H1 (cell line): ENCODE data around the gene BABAM2. TPM values are rescaled to one million over a fixed set of nuclear protein-coding genes. Genes with fewer than 3 reads are reported as not detected.

Experiments
- CTCF ChIA-PET: fragments of 300-600 bp; sonication (Branson Sonifier 250); formaldehyde crosslinking; loops from one replicate; lab custom pipeline; 2021; ENCODE audit not compliant: partially characterized antibody; lab: Charles Lee
- POLR2A ChIA-PET: fragments of 300-600 bp; sonication (Branson Sonifier 250); formaldehyde crosslinking; loops from one replicate; lab custom pipeline; 2021; ENCODE audit warnings: inconsistent platforms; ENCODE audit not compliant: partially characterized antibody; lab: Charles Lee
- DNase-seq, 2 experiments: peaks; one replicate each; pipeline versions ENCODE4 v3.0.0 to v3.0.0-alpha.2; 2010 to 2022; ENCODE audit warnings: low spot score in 2 of 2, low read depth in 1 of 2, mixed read lengths in 1 of 2
- FAIRE-seq: peaks from 2 replicates; lab custom pipeline; 2011; peaks lifted over from hg19 to GRCh38; lab: Jason Lieb, UNC
- H2AFZ ChIP-seq: 2 replicates; pipeline ENCODE4 v1.8.1; 2012; ENCODE audit warnings: low read length, inconsistent platforms
- H2AK5ac ChIP-seq: 2 replicates; pipeline ENCODE4 v1.6.1; 2013; ENCODE audit warnings: low read depth, low read length
- H2BK120ac ChIP-seq: replicated peaks from 2 replicates; pipeline ENCODE3; 2013; ENCODE audit warnings: low read depth, low read length, inconsistent platforms
- H2BK12ac ChIP-seq: 2 replicates; pipeline ENCODE4 v1.6.1; 2013; ENCODE audit warnings: low read depth, low read length
- H2BK15ac ChIP-seq: 2 replicates; pipeline ENCODE4 v1.6.1; 2013; ENCODE audit warnings: low read length
- H2BK20ac ChIP-seq: 2 replicates; pipeline ENCODE4 v1.6.1; 2013; ENCODE audit warnings: low read length
- H2BK5ac ChIP-seq: 2 replicates; pipeline ENCODE4 v1.6.1; 2013; ENCODE audit warnings: low read depth, low read length
- H3K14ac ChIP-seq: 2 replicates; pipeline ENCODE4 v1.6.1; 2013; ENCODE audit warnings: inconsistent platforms; ENCODE audit not compliant: insufficient read length
- H3K18ac ChIP-seq: 2 replicates; pipeline ENCODE4 v1.6.1; 2013; ENCODE audit warnings: low read length; ENCODE audit errors: extremely low read depth
- H3K23ac ChIP-seq: 2 replicates; pipeline ENCODE4 v1.6.1; 2013; ENCODE audit warnings: inconsistent platforms; ENCODE audit not compliant: insufficient read length
- H3K23me2 ChIP-seq: 2 replicates; pipeline ENCODE4 v1.6.1; 2013; ENCODE audit warnings: low read depth, low read length
- H3K27ac ChIP-seq: 2 replicates; pipeline ENCODE4 v1.6.1; 2011; ENCODE audit warnings: low read depth, low read length, inconsistent platforms
- H3K27me3 ChIP-seq, 4 experiments: replicated peaks in 1 of 4; 1 replicate in 1 of 4; 2 replicates in 3 of 4; pipeline versions ENCODE4 v1.6.1 to v1.8.1; 2011 to 2013; ENCODE audit warnings: low read length in 3 of 4, mild to moderate bottlenecking in 3 of 4, inconsistent platforms in 2 of 4, mixed read lengths in 2 of 4, moderate library complexity in 1 of 4; ENCODE audit not compliant: control insufficient read depth in 3 of 4, insufficient read depth in 3 of 4; ENCODE audit errors: extremely low read depth in 1 of 4
- H3K36me3 ChIP-seq, 4 experiments: 2 replicates each; pipeline versions ENCODE4 v1.6.1 to v1.8.1; 2011 to 2013; ENCODE audit warnings: mild to moderate bottlenecking in 4 of 4, low read length in 3 of 4, moderate library complexity in 2 of 4, control low read depth in 1 of 4, inconsistent platforms in 1 of 4; ENCODE audit not compliant: insufficient read depth in 4 of 4, control insufficient read depth in 2 of 4
- H3K4ac ChIP-seq: replicated peaks from 2 replicates; pipeline ENCODE3; 2013; ENCODE audit warnings: low read length, low read depth, mixed read lengths, inconsistent platforms; ENCODE audit not compliant: insufficient read length
- H3K4me1 ChIP-seq, 4 experiments: replicated peaks in 1 of 4; 1 replicate in 1 of 4; 2 replicates in 3 of 4; pipeline versions ENCODE4 v1.6.1 to v1.8.1; 2011 to 2013; ENCODE audit warnings: low read length in 3 of 4, inconsistent platforms in 2 of 4, mixed read lengths in 1 of 4; ENCODE audit not compliant: insufficient read depth in 4 of 4, control insufficient read depth in 3 of 4
- H3K4me2 ChIP-seq, 2 experiments: 2 replicates each; pipeline versions ENCODE4 v1.6.1 to v1.8.1; 2011 to 2013; ENCODE audit warnings: low read depth in 2 of 2, low read length in 2 of 2, control low read depth in 1 of 2, inconsistent platforms in 1 of 2, mild to moderate bottlenecking in 1 of 2; ENCODE audit not compliant: insufficient read depth in 1 of 2
- H3K4me3 ChIP-seq, 4 experiments: fragments of 200-600, 300-600 bp in 1 of 4; sonication (generic), shearing (Covaris generic), sonication (Bioruptor Twin) in 1 of 4; 2 replicates each; pipeline versions ENCODE4 v1.5.1 to v1.8.1; 2011 to 2016; ENCODE audit warnings: low read length in 4 of 4, low read depth in 3 of 4, control low read depth in 2 of 4, inconsistent platforms in 2 of 4, mild to moderate bottlenecking in 2 of 4, mixed read lengths in 1 of 4, moderate library complexity in 1 of 4; ENCODE audit not compliant: insufficient read depth in 2 of 4; ENCODE audit errors: extremely low read depth in 1 of 4
- H3K56ac ChIP-seq: replicated peaks from 2 replicates; pipeline ENCODE3; 2013; ENCODE audit warnings: low read depth, mild to moderate bottlenecking, mixed read lengths, low read length, inconsistent platforms; ENCODE audit not compliant: insufficient read length
- H3K79me1 ChIP-seq: 2 replicates; pipeline ENCODE4 v1.6.1; 2013; ENCODE audit warnings: low read depth, low read length, control low read depth
- H3K79me2 ChIP-seq, 2 experiments: 2 replicates each; pipeline versions ENCODE4 v1.6.1 to v1.8.1; 2012 to 2013; ENCODE audit warnings: low read length in 2 of 2, mild to moderate bottlenecking in 2 of 2, inconsistent platforms in 1 of 2; ENCODE audit not compliant: insufficient read depth in 2 of 2, control insufficient read depth in 1 of 2
- H3K9ac ChIP-seq, 4 experiments: replicated peaks in 1 of 4; 1 replicate in 1 of 4; 2 replicates in 3 of 4; pipeline versions ENCODE4 v1.6.1 to v1.8.1; 2011 to 2013; ENCODE audit warnings: low read depth in 3 of 4, low read length in 3 of 4, control low read depth in 2 of 4, mild to moderate bottlenecking in 2 of 4, moderate library complexity in 2 of 4, inconsistent platforms in 1 of 4; ENCODE audit errors: extremely low read depth in 1 of 4
- H3K9me3 ChIP-seq, 2 experiments: 2 replicates each; pipeline versions ENCODE4 v1.6.1 to v1.8.1; 2012 to 2013; ENCODE audit warnings: mild to moderate bottlenecking in 2 of 2, moderate library complexity in 2 of 2, control low read depth in 1 of 2, inconsistent platforms in 1 of 2, low read depth in 1 of 2, low read length in 1 of 2, mixed read lengths in 1 of 2; ENCODE audit not compliant: insufficient read depth in 2 of 2
- H4K20me1 ChIP-seq, 2 experiments: replicated peaks in 1 of 2; 2 replicates each; pipeline versions ENCODE3 to v1.8.1; 2011 to 2013; ENCODE audit warnings: inconsistent platforms in 2 of 2, low read length in 2 of 2, mild to moderate bottlenecking in 1 of 2; ENCODE audit not compliant: insufficient read depth in 2 of 2, control insufficient read depth in 1 of 2
- H4K5ac ChIP-seq: 2 replicates; pipeline ENCODE4 v1.6.1; 2013; ENCODE audit warnings: low read length, low read depth, mixed read lengths, inconsistent platforms; ENCODE audit not compliant: insufficient read length
- H4K8ac ChIP-seq: 2 replicates; pipeline ENCODE4 v1.8.0; 2013; ENCODE audit warnings: mild to moderate bottlenecking, moderate library complexity, low read length, inconsistent platforms; ENCODE audit not compliant: insufficient read depth; ENCODE audit errors: extremely low read depth
- H4K91ac ChIP-seq: replicated peaks from 2 replicates; pipeline ENCODE3; 2013; ENCODE audit warnings: low read length, mixed read lengths, inconsistent platforms; ENCODE audit not compliant: insufficient read length
- ATF3 ChIP-seq: IDR thresholded peaks from 2 replicates; pipeline ENCODE4 v1.6.1; 2011; ENCODE audit warnings: low read depth, mild to moderate bottlenecking, low read length; ENCODE audit not compliant: insufficient read depth
- CEBPB ChIP-seq: IDR thresholded peaks from 2 replicates; pipeline ENCODE4 v1.6.1; 2012; ENCODE audit warnings: low read depth, low read length
- KDM4A ChIP-seq: IDR thresholded peaks from one replicate; pipeline ENCODE4 v1.7.1; 2012; ENCODE audit warnings: low read depth, mild to moderate bottlenecking, moderate library complexity, low read length, inconsistent platforms; ENCODE audit not compliant: severe bottlenecking
- MAX ChIP-seq: IDR thresholded peaks from 2 replicates; pipeline ENCODE4 v1.6.1; 2012; ENCODE audit warnings: inconsistent platforms
- NRF1 ChIP-seq: IDR thresholded peaks from 2 replicates; pipeline ENCODE4 v1.6.1; 2011; ENCODE audit warnings: mild to moderate bottlenecking, low read depth, low read length, improper control_type of control experiment
- RBBP5 ChIP-seq: IDR thresholded peaks from 2 replicates; pipeline ENCODE4 v1.7.1; 2012; ENCODE audit warnings: low read depth, mild to moderate bottlenecking, inconsistent platforms, low read length, moderate library complexity, borderline replicate concordance
- RXRA ChIP-seq: IDR thresholded peaks from 2 replicates; pipeline ENCODE4 v1.6.1; 2011; ENCODE audit warnings: low read depth, mild to moderate bottlenecking, low read length, moderate library complexity; ENCODE audit not compliant: insufficient read depth
- SIRT6 ChIP-seq: IDR thresholded peaks from one replicate; pipeline ENCODE4 v1.7.1; 2012; ENCODE audit warnings: low read length, inconsistent platforms
- SP4 ChIP-seq: IDR thresholded peaks from 2 replicates; pipeline ENCODE4 v1.6.1; 2012; ENCODE audit warnings: low read length, inconsistent platforms
- TAF1 ChIP-seq: IDR thresholded peaks from 2 replicates; pipeline ENCODE4 v1.6.1; 2011; ENCODE audit warnings: mild to moderate bottlenecking, low read depth, low read length
- TBP ChIP-seq: IDR thresholded peaks from 2 replicates; pipeline ENCODE4 v1.6.1; 2011; ENCODE audit warnings: low read depth, low read length, improper control_type of control experiment
- ZNF274 ChIP-seq: IDR thresholded peaks from 2 replicates; pipeline ENCODE4 v1.7.0; 2012; ENCODE audit warnings: low read length, borderline replicate concordance; ENCODE audit errors: extremely low read depth
- WGBS, 2 experiments: shearing (Covaris generic) in 1 of 2; methylation state at CpG; one replicate each; pipeline versions ENCODE4 v1.1.6 to v1.1.7; 2013 to 2015; ENCODE audit warnings: low lambda C conversion rate in 2 of 2, mixed read lengths in 2 of 2, inconsistent platforms in 1 of 2, low coverage in 1 of 2, missing lambda C conversion rate in 1 of 2; ENCODE audit not compliant: insufficient replicate concordance in 2 of 2, insufficient coverage in 1 of 2, insufficient read length in 1 of 2; ENCODE audit errors: extremely low coverage in 1 of 2, missing lambda C conversion rate in 1 of 2; 5-methylcytosine and 5-hydroxymethylcytosine counted together
- polyA plus RNA-seq, 7 experiments: library from polyadenylated mRNA; depleted of rRNA in 3 of 7; stranded (reverse) in 5 of 7; unstranded in 2 of 7; fragments of >200 nt in 5 of 7; fragments of 200-250 nt in 2 of 7; gene quantifications; 1 replicate in 5 of 7; 2 replicates in 1 of 7; 4 replicates in 1 of 7; pipeline versions ENCODE4 v1.2.1 to v1.2.3, GENCODE V29; 2011 to 2013; ENCODE audit warnings: missing spikeins in 2 of 7, mixed read lengths in 2 of 7
- total RNA-seq: library from RNA; stranded (reverse); fragmentation: NEBNext Ultra II Directional; extraction: Animal tissue kit (Norgen Biotek cat#: 25700); gene quantifications from 2 replicates; pipeline ENCODE4 v1.2.1, GENCODE V29; 2021
- TF ChIP-seq, protein P1 (sequence below): IDR thresholded peaks from 2 replicates; pipeline ENCODE4 v1.6.1; 2012; ENCODE audit warnings: low read length, inconsistent platforms

The BABAM2 gene
- total and polyA plus RNA-seq, 2 of the 8 experiments (the other 6 are each of a cell fraction or from before 2014, with no cell fraction given) = 15.8 to 20.9 TPM

DNA sequence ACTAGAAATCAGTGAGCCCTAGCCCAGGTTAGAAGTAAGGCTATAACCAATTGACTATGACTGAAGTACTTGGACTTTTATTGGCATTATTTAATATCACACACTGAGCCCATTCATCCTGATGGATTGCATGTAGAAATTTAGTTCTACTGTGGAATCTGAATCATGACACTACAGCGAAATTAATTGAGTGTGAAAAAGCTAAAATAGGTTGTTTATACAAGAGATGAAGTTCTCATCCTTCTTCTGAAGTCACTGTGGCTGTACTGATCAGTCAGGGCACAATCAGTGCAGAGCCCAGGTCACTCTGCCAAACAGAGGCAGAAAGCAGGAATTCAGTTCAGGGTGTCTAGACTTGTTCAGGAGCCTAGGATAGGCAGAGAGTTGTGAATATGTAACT lies 158.9 kb downstream of the BABAM2 start:
- WGBS, 2 experiments = 68% methylated on average over 1 of the region's 1 CpG; no CpG with 5 or more reads in 1 of the 2 experiments
- Histone ChIP-seq H3K4me1 (no peaks in the 10 kb centered on the region), H3K36me3 (no peaks in the 10 kb centered on the region), H3K23me2 (no peaks in the 10 kb centered on the region), H3K9ac (no peak overlapping the region), H2BK15ac (no peak overlapping the region), H3K23ac (no peak overlapping the region), H4K5ac (no peak overlapping the region), H4K8ac (no peak overlapping the region), H3K18ac (no peak overlapping the region), H3K4ac (no peak overlapping the region), H4K20me1 (no peaks in the 10 kb centered on the region), H3K56ac (no peak overlapping the region), H2BK12ac (no peak overlapping the region), H3K27ac (no peak overlapping the region), H3K4me2 (no peak overlapping the region), H4K91ac (no peak overlapping the region), H2BK20ac (no peak overlapping the region), H3K14ac (no peak overlapping the region), H3K79me1 (no peaks in the 10 kb centered on the region), H3K9me3 (no peaks in the 10 kb centered on the region), H2AK5ac (no peak overlapping the region), H2BK5ac (no peak overlapping the region), H3K79me2 (no peaks in the 10 kb centered on the region), H3K27me3 (no peaks in the 10 kb centered on the region), H3K4me3 (no peak overlapping the region), H2AFZ (no peak overlapping the region), H2BK120ac (no peak overlapping the region)
- no peak for DNase-seq
- ChIA-PET CTCF (no interaction called here), POLR2A (no interaction called here)
- FAIRE-seq = no peak
- TF ChIP-seq CEBPB (no peak), MAX (no peak), RXRA (no peak), ATF3 (no peak), TBP (no peak), RBBP5 (no peak), TAF1 (no peak), ZNF274 (no peak), SP4 (no peak), KDM4A (no peak), SIRT6 (no peak), NRF1 (no peak)
- TF ChIP-seq, protein P1, sequence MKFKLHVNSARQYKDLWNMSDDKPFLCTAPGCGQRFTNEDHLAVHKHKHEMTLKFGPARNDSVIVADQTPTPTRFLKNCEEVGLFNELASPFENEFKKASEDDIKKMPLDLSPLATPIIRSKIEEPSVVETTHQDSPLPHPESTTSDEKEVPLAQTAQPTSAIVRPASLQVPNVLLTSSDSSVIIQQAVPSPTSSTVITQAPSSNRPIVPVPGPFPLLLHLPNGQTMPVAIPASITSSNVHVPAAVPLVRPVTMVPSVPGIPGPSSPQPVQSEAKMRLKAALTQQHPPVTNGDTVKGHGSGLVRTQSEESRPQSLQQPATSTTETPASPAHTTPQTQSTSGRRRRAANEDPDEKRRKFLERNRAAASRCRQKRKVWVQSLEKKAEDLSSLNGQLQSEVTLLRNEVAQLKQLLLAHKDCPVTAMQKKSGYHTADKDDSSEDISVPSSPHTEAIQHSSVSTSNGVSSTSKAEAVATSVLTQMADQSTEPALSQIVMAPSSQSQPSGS = no peak
